Measurements from ENCODE around the gene MANEA.
A peak's percentile ranks its signal among the peaks of the same experiment; 100 is the strongest.

Gene MANEA

GRCh38 chr6:95589067-95589466, 11.7 kb downstream of the MANEA start:
- DNase-seq = no peak

GRCh38 chr6:95589826-95590570, 12.7 kb downstream of the MANEA start:
- no peak for DNase-seq

DNA sequence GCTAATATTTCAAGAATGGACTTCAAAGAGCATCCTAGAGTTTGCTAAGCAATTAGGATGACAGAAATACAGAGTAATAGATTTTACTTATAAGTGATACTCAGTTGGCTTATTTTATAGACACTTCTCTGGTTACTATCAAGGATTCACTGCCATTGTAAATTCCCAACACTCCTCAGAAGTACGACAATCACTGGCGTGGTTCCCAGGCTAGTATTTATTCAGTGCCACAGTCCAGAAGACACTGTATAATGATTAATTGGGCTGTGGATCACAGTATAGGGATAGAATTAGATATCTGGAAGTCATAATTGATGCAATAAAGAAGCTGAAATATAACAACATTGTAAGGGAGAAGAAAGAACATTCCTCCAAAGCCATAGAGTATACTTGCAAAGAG, 15.7 kb downstream of the MANEA start:
- DNase-seq = no peak

DNA sequence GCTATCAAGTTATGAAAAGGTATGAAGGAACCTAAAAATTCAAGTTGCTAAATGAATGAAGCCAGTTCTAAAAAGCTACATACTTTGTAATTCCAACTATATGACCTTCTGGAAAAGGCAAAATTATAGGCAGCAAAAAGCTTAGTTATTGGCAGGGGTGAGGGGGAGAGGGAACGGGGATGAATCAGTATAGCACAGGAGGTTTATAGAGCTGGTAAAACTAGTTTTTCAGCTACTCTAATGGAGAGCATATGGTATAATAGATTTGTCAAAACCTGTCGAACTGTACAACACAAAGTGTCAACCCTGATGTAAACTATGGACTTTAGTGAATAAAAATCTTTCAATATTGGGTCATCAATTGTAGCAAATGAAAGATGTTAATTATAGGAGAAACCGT, 18.7 kb downstream of the MANEA start:
- DNase-seq = no peak

GRCh38 chr6:95599706-95600105, 22.4 kb downstream of the MANEA start:
- peak; percentile 39 for DNase-seq

DNA sequence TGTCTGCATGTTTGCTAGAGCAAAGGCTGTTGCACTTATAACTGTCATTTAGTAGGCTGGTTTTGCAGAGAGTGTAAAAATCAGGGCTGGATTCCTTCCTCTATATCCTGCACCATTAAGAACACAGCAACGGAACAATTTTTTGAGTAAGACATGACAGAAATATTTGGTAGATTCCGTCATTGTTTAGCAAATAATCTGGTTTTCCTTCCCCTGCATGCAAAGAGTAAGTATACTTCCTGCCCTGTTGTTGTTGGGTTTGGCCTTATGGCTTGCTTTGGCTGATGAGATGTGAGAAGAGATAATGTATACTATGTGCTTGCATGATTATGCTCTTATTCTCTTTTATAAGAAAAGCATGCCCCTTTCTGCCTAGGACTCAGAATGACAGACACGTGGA, 23.8 kb downstream of the MANEA start:
- no peak for DNase-seq

- no peak for DNase-seq
These were observed 36.8 kb downstream of the MANEA start for GRCh38 chr6:95614094-95614493.

DNA sequence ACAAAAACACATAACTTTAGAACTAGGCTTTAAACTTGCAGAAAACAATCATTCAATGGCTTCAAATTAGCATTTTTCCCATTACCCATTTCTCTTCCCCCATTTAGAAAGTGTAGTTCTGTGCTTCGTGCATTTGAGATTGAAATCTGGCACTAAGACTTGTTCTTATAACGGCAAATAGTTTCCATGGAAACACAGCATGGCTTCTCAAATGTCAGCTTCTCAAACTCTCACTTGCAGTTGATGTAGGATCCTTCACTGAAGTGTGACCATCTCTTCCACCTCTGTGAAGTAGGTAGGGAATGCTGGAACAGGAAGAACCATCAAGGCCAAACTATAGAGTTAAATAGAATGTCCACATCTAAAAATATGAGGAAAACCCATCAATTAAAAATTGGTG, 52.2 kb downstream of the MANEA start:
- DNase-seq = no peak

- DNase-seq = no peak
These were observed 59.5 kb downstream of the MANEA start for GRCh38 chr6:95636552-95637431.

DNA sequence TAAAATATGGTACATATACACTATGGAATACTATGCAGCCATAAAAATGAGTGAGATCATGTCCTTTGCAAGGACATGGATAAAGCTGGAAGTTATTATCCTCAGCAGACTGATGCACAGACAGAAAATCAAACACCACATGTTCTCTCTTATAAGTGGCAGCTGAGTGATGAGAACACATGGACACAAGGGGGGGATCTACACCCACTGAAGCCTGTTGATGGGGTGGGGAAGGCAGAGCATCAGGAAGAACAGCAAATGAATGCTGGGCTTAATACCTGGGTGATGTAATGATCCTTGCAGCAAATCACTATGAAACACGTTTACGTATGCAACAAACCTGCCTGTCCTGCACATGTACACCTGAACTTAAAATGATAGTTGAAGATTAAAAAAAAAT, 71.3 kb downstream of the MANEA start:
- DNase-seq = no peak

DNA sequence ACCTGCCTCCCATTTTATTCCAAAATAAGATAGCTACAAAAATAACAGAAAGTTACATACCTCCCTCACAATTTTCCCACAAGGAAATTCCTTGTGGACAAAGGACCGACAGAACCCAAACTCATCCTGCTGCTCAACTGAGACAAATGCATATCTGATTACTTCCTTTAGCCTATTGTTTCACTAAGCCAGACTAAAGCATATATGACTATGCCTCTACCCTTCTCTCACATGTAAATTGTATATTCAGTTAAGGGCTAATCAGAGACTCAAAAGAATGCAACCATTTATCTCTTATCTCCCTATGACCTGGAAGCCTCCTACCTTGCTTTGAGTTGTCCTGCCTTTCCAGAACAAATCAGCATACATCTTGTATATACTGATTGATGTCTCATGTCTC, 72.1 kb downstream of the MANEA start:
- no peak for DNase-seq

DNA sequence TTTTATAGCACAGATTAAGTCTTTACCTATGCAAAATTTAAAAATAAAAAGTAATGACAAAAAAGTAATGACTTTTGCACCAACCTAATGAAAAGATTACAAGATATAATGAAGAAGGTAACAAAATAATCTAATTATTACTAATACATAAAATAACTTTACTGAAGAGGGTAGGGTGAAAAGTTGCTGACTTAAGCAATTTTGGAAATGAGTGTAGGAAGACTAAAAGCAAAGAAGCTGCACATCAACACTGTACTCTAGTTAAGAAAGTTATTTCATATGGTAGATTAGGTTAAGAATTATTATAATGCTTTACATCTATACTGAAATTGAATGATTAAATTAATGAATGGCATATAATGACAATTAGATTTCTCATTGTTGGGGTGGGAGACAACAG, 76.8 kb downstream of the MANEA start:
- DNase-seq = no peak

- DNase-seq = no peak
These were observed 81.6 kb downstream of the MANEA start for GRCh38 chr6:95658886-95659285.

Measured in RPMI8226 (cell line).